ENCODE measurements around the gene HS3ST5.
"Not testable (repeated sequence)": the region's sequence is repeated elsewhere in the genome, so short reads cannot be mapped to it uniquely, and the experiment has no call there.

HS3ST5 gene

GRCh38 chr6:114081730-114082129 is 261.1 kb downstream of the HS3ST5 start:
- H4K20me1 ChIP-seq (ENCODE audit: insufficient read depth, low read length), result no peaks in the 10 kb centered on the region
- no peak overlapping the region for H3K9ac ChIP-seq (ENCODE audit: low read length)
- no peaks in the 10 kb centered on the region for H3K9me3 ChIP-seq (replicated peaks; ENCODE audit: insufficient read depth, low read length)
- H3F3A ChIP-seq (ENCODE audit: insufficient read depth, low read length), result no peaks in the 10 kb centered on the region
- no peaks in the 10 kb centered on the region for H3K27me3 ChIP-seq (replicated peaks; ENCODE audit: insufficient read depth, low read length)
- no peaks in the 10 kb centered on the region for H3K9me2 ChIP-seq (replicated peaks; ENCODE audit: insufficient read depth, low read length)
- no peaks in the 10 kb centered on the region for H3K36me3 ChIP-seq (replicated peaks; ENCODE audit: insufficient read depth, low read length)
- no peak overlapping the region for H2AFZ ChIP-seq (ENCODE audit: low read length)
- no peak overlapping the region for H3K27ac ChIP-seq (ENCODE audit: low read length)
- no peak for TF ChIP-seq CTCF (IDR thresholded peaks at IDR 0.05; ENCODE audit: low read length)
- no peak overlapping the region for H3K4me3 ChIP-seq (ENCODE audit: low read length)
- H3K4me1 ChIP-seq (ENCODE audit: low read length), result no peaks in the 10 kb centered on the region
- DNase-seq, result no peak
- no peaks in the 10 kb centered on the region for H3K79me2 ChIP-seq (ENCODE audit: low read length)
- no peak overlapping the region for H3K4me2 ChIP-seq (ENCODE audit: low read depth, low read length)

GRCh38 chr6:114080891-114081510 is 261.8 kb downstream of the HS3ST5 start:
- H2AFZ ChIP-seq (ENCODE audit: low read length), result no peak overlapping the region
- DNase-seq, result no peak
- no peak overlapping the region for H3K9ac ChIP-seq (ENCODE audit: low read length)
- no peaks in the 10 kb centered on the region for H3K27me3 ChIP-seq (replicated peaks; ENCODE audit: insufficient read depth, low read length)
- no peak overlapping the region for H3K4me2 ChIP-seq (ENCODE audit: low read depth, low read length)
- TF ChIP-seq EZH2 (optimal IDR thresholded peaks at IDR 0.05; ENCODE audit: low read depth, low read length) (no peak), CTCF (IDR thresholded peaks at IDR 0.05; ENCODE audit: low read length) (no peak), EZH2phosphoT487 (IDR thresholded peaks at IDR 0.05; ENCODE audit: low read length) (no peak)
- no peaks in the 10 kb centered on the region for H3K9me2 ChIP-seq (replicated peaks; ENCODE audit: insufficient read depth, low read length)
- H3K36me3 ChIP-seq (replicated peaks; ENCODE audit: insufficient read depth, low read length), result no peaks in the 10 kb centered on the region
- H4K20me1 ChIP-seq (ENCODE audit: insufficient read depth, low read length), result no peaks in the 10 kb centered on the region
- H3K79me2 ChIP-seq (ENCODE audit: low read length), result no peaks in the 10 kb centered on the region
- no peak overlapping the region for H3K27ac ChIP-seq (ENCODE audit: low read length)
- no peaks in the 10 kb centered on the region for H3F3A ChIP-seq (ENCODE audit: insufficient read depth, low read length)
- no peak overlapping the region for H3K4me3 ChIP-seq (ENCODE audit: low read length)
- H3K9me3 ChIP-seq (replicated peaks; ENCODE audit: insufficient read depth, low read length), result no peaks in the 10 kb centered on the region
- no peaks in the 10 kb centered on the region for H3K4me1 ChIP-seq (ENCODE audit: low read length)

DNA sequence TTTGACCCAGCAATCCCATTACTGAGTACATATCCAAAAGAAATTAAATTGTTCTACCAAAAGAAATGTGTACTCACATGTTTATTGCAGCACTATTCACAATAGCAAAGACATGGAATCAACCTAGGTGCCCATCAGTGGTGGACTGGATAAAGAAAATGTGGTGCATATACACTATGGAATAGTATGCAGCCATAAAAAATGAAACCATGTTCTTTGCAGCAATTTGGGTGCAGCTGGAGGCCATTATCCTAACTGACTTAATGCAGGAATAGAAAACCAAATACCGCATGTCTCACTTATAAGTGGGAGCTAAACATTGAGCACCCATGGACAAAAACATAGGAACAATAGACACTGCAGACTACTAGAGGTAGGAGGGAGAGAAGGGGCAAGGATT is 262.4 kb downstream of the HS3ST5 start:
- H3K27ac ChIP-seq (ENCODE audit: low read length); H3K9ac ChIP-seq (ENCODE audit: low read length); H3K36me3 ChIP-seq (replicated peaks; ENCODE audit: insufficient read depth, low read length); H3K4me2 ChIP-seq (ENCODE audit: low read depth, low read length); H3K27me3 ChIP-seq (replicated peaks; ENCODE audit: insufficient read depth, low read length); H3K79me2 ChIP-seq (ENCODE audit: low read length); H3K4me3 ChIP-seq (ENCODE audit: low read length); H3K4me1 ChIP-seq (ENCODE audit: low read length); H3K9me3 ChIP-seq (replicated peaks; ENCODE audit: insufficient read depth, low read length); DNase-seq; H3K9me2 ChIP-seq (replicated peaks; ENCODE audit: insufficient read depth, low read length); H4K20me1 ChIP-seq (ENCODE audit: insufficient read depth, low read length); H3F3A ChIP-seq (ENCODE audit: insufficient read depth, low read length); H2AFZ ChIP-seq (ENCODE audit: low read length): not testable (repeated sequence)

GRCh38 chr6:114075777-114076176 is 267.0 kb downstream of the HS3ST5 start:
- H3K9ac ChIP-seq (ENCODE audit: low read length), result no peak overlapping the region
- TF ChIP-seq EZH2 (optimal IDR thresholded peaks at IDR 0.05; ENCODE audit: low read depth, low read length) (no peak), EZH2phosphoT487 (IDR thresholded peaks at IDR 0.05; ENCODE audit: low read length) (no peak), CTCF (IDR thresholded peaks at IDR 0.05; ENCODE audit: low read length) (no peak)
- H3K27me3 ChIP-seq (replicated peaks; ENCODE audit: insufficient read depth, low read length), result no peaks in the 10 kb centered on the region
- H3F3A ChIP-seq (ENCODE audit: insufficient read depth, low read length), result no peaks in the 10 kb centered on the region
- H3K36me3 ChIP-seq (replicated peaks; ENCODE audit: insufficient read depth, low read length), result no peaks in the 10 kb centered on the region
- no peak overlapping the region for H3K4me3 ChIP-seq (ENCODE audit: low read length)
- no peaks in the 10 kb centered on the region for H3K9me2 ChIP-seq (replicated peaks; ENCODE audit: insufficient read depth, low read length)
- no peak overlapping the region for H3K27ac ChIP-seq (ENCODE audit: low read length)
- H3K79me2 ChIP-seq (ENCODE audit: low read length), result no peaks in the 10 kb centered on the region
- H3K4me1 ChIP-seq (ENCODE audit: low read length), result no peaks in the 10 kb centered on the region
- no peaks in the 10 kb centered on the region for H3K9me3 ChIP-seq (replicated peaks; ENCODE audit: insufficient read depth, low read length)
- H4K20me1 ChIP-seq (ENCODE audit: insufficient read depth, low read length), result no peaks in the 10 kb centered on the region
- no peak overlapping the region for H2AFZ ChIP-seq (ENCODE audit: low read length)
- H3K4me2 ChIP-seq (ENCODE audit: low read depth, low read length), result no peak overlapping the region
- DNase-seq, result no peak

All from MM.1S (cell line).